Ovary (tissue), 3 donors: ENCODE measurements around the gene CSF3R.

Source experiments
- CTCF ChIP-seq, 3 donors: fragments of 450-650 bp in 2 of 3; fragments of 200-600 bp in 1 of 3; IDR thresholded peaks; one replicate each; pipeline versions ENCODE4 v1.5.1 to v1.8.0; 2016 to 2022; ENCODE audit warnings: antibody characterized with exemption in 3 of 3, mild to moderate bottlenecking in 1 of 3
- EP300 ChIP-seq: sonication (generic); formaldehyde crosslinking; IDR thresholded peaks from one replicate; pipeline ENCODE4 v1.6.1; 2017; ENCODE audit warnings: antibody characterized with exemption
- donor health status: DM: no; HTN: no; CAD: no.

GRCh38 chr1:36530261-36530660 lies 47.5 kb upstream of the CSF3R start:
- TF ChIP-seq EP300, result no peak
- TF ChIP-seq CTCF (IDR thresholded peaks at IDR 0.05), result no peak
